IgD-negative memory B cell (primary cell): ENCODE data around the gene IL12RB2. TPM values are rescaled to one million over a fixed set of nuclear protein-coding genes. Genes with fewer than 3 reads are reported as not detected.
"Not testable (repeated sequence)": the region's sequence is repeated elsewhere in the genome, so short reads cannot be mapped to it uniquely, and the experiment has no call there.

Source experiments
- H3K27ac Mint-ChIP-seq, 3 donors: one replicate each; pipeline ENCODE4 v1.8.0; 2020 to 2022; ENCODE audit warnings: mild to moderate bottlenecking in 3 of 3, mixed read lengths in 3 of 3, moderate library complexity in 1 of 3
- H3K27me3 Mint-ChIP-seq: one replicate; pipeline ENCODE4 v1.8.0; 2021; ENCODE audit warnings: mixed read lengths
- H3K36me3 Mint-ChIP-seq: one replicate; pipeline ENCODE4 v1.8.0; 2020; ENCODE audit warnings: mild to moderate bottlenecking, mixed read lengths
- H3K4me1 Mint-ChIP-seq, 3 donors: one replicate each; pipeline ENCODE4 v1.8.0; 2020 to 2022; ENCODE audit warnings: mixed read lengths in 3 of 3, mild to moderate bottlenecking in 1 of 3
- H3K4me3 Mint-ChIP-seq, 4 donors: one replicate each; pipeline ENCODE4 v1.8.0; 2020 to 2022; ENCODE audit warnings: mild to moderate bottlenecking in 4 of 4, mixed read lengths in 4 of 4, moderate library complexity in 3 of 4
- H3K9me3 Mint-ChIP-seq, 3 donors: one replicate each; pipeline ENCODE4 v1.8.0; 2020 to 2021; ENCODE audit warnings: mixed read lengths in 3 of 3, mild to moderate bottlenecking in 1 of 3
- polyA plus RNA-seq: library from polyadenylated mRNA; unstranded; fragments of 300-500 nt; fragmentation: Illumina TruSeq; gene quantifications from one replicate; pipeline ENCODE4 v1.2.3, GENCODE V29; 2021

Gene IL12RB2
- polyA plus RNA-seq, 1 donor from 2014 or later = 0.53 TPM

- H3K27ac Mint-ChIP-seq = no peak overlapping the region
- H3K36me3 Mint-ChIP-seq = no peaks in the 10 kb centered on the region
- peaks cover 13 to 19% (median 17%) of the 10 kb centered on the region in 3 donors for H3K4me1 Mint-ChIP-seq
- H3K9me3 Mint-ChIP-seq = no peaks in the 10 kb centered on the region
- peak overlapping the region in 2 of 4 donors; percentile 11 to 30 for H3K4me3 Mint-ChIP-seq
- H3K27me3 Mint-ChIP-seq = no peaks in the 10 kb centered on the region
Measured at GRCh38 chr1:67434491-67434890, 126.8 kb downstream of the IL12RB2 start.

DNA sequence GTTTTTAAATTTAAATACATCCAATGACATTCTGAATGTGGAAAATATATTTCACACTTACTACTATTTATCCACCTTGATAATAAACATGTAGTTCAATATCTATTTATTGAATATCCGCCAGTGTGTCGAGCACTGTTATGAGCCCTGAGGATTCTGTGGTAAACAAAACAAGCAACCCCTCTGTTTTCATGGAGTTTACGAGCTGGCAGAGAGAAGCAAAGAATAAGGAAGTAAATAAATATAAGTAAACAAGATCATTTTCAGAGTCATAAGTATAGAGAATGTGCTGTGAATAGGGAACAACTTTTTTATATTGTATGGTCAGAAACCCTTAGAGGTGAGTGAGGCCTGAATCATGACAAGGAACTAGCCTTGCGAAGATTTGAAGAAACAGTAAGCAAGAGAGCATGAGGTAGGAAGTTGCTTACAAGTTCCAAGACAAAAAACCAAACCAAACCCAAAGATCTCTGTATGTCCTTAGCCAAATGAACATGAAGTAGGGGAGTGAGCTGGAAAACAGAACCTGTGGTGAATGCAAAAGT lies 128.9 kb downstream of the IL12RB2 start:
- no peak overlapping the region for H3K27ac Mint-ChIP-seq
- H3K9me3 Mint-ChIP-seq = no peaks in the 10 kb centered on the region
- peaks cover 11 to 15% (median 12%) of the 10 kb centered on the region in 3 donors for H3K4me1 Mint-ChIP-seq
- H3K4me3 Mint-ChIP-seq = no peak overlapping the region
- no peaks in the 10 kb centered on the region for H3K36me3 Mint-ChIP-seq
- H3K27me3 Mint-ChIP-seq = no peaks in the 10 kb centered on the region

DNA sequence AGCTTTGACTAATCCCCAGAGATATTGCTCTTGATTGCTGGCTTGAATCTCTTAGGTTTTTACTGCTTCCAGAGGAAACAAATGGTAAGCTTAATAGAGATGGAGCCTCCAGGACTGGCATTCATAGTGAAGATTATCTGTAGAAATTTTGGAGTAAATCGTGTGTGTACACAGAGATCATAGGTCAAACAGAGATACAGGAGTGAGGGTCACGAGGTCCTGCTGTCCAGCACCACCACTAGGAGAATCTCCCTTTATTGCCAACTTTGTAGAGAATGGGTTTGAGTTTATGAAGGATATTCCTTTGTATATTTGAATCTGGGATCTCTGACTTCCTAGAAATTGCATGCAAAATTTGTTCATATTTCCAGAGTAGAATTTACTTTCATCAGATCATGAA lies 130.3 kb downstream of the IL12RB2 start:
- H3K27ac Mint-ChIP-seq = no peak overlapping the region
- H3K9me3 Mint-ChIP-seq = no peaks in the 10 kb centered on the region
- no peaks in the 10 kb centered on the region for H3K27me3 Mint-ChIP-seq
- peak overlapping the region in 1 of 4 donors; percentile 64 for H3K4me3 Mint-ChIP-seq
- peaks cover 6 to 10% (median 7%) of the 10 kb centered on the region in 3 donors for H3K4me1 Mint-ChIP-seq
- no peaks in the 10 kb centered on the region for H3K36me3 Mint-ChIP-seq

GRCh38 chr1:67439277-67440029 lies 131.8 kb downstream of the IL12RB2 start:
- no peak overlapping the region for H3K4me3 Mint-ChIP-seq
- no peaks in the 10 kb centered on the region for H3K9me3 Mint-ChIP-seq
- H3K36me3 Mint-ChIP-seq = no peaks in the 10 kb centered on the region
- H3K27me3 Mint-ChIP-seq = no peaks in the 10 kb centered on the region
- peaks cover 0 to 3% (median 1%) of the 10 kb centered on the region in 3 donors for H3K4me1 Mint-ChIP-seq
- no peak overlapping the region for H3K27ac Mint-ChIP-seq

DNA sequence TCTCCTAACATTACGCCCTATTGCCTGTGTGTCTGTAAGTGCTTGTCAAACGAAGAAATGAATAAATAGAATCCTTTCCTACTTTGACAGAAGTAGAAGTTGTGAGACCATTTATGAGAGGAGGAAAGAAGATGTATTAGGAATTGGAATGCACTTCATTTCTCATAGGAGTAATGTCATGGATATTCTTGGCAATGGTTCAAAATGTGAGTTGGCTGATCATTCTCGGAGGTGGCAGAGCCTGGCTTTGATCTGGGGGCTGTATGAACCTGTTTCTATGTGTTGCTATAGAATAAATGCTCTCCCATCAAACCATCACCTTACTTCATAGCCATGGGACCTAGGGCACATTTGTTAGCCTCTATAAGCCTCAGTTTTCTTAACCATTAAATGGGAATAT lies 132.7 kb downstream of the IL12RB2 start:
- no peaks in the 10 kb centered on the region for H3K36me3 Mint-ChIP-seq

GRCh38 chr1:67441183-67441582 lies 133.5 kb downstream of the IL12RB2 start:
- Mint-ChIP-seq H3K27me3 (no peaks in the 10 kb centered on the region), H3K9me3 (no peaks in the 10 kb centered on the region), H3K4me3 (no peak overlapping the region), H3K27ac (no peak overlapping the region), H3K36me3 (no peaks in the 10 kb centered on the region), H3K4me1 (peaks cover 2 to 5% (median 4%) of the 10 kb centered on the region in 3 donors)

More for the DNA sequence above, 132.7 kb downstream of the IL12RB2 start:
- Mint-ChIP-seq H3K4me1 (peaks cover 1 to 3% (median 3%) of the 10 kb centered on the region in 3 donors), H3K27ac (no peak overlapping the region), H3K27me3 (no peaks in the 10 kb centered on the region), H3K9me3 (no peaks in the 10 kb centered on the region), H3K4me3 (no peak overlapping the region)

GRCh38 chr1:67441739-67442281 lies 134.1 kb downstream of the IL12RB2 start:
- no peak overlapping the region for H3K4me3 Mint-ChIP-seq
- H3K4me1 Mint-ChIP-seq = peaks cover 5 to 9% (median 7%) of the 10 kb centered on the region in 3 donors
- H3K9me3 Mint-ChIP-seq = no peaks in the 10 kb centered on the region
- H3K27me3 Mint-ChIP-seq = peaks cover 3% of the 10 kb centered on the region
- no peaks in the 10 kb centered on the region for H3K36me3 Mint-ChIP-seq
- H3K27ac Mint-ChIP-seq = peak overlapping the region in 1 of 3 donors; percentile 45

- H3K4me1 Mint-ChIP-seq, H3K9me3 Mint-ChIP-seq, H3K27me3 Mint-ChIP-seq, H3K36me3 Mint-ChIP-seq, H3K4me3 Mint-ChIP-seq, H3K27ac Mint-ChIP-seq: not testable (repeated sequence)
Measured at GRCh38 chr1:67446014-67446413, 138.3 kb downstream of the IL12RB2 start.

Other genes with a start within 250 kb of the IL12RB2 start
- gene C1orf141, start 172.9 kb upstream of the IL12RB2 start, polyA plus RNA-seq = not detected
- not detected for gene IL23R, start 141.4 kb upstream of the IL12RB2 start, polyA plus RNA-seq
- gene SERBP1, start 122.5 kb downstream of the IL12RB2 start, polyA plus RNA-seq = 117 TPM